GM23338 (cell line): Measurements from ENCODE around the gene TOR2A. TPM values are rescaled to one million over a fixed set of nuclear protein-coding genes. Genes with fewer than 3 reads are reported as not detected.

Experiments used
- ATAC-seq: fragments of 200-7000 bp; cut with Tn5 transposase; 3 replicates; pipeline ENCODE4 v1.9.1; 2020
- DNase-seq: peaks from one replicate; pipeline ENCODE4 v3.0.0-alpha.2; 2015; ENCODE audit warnings: low spot score
- H2AFZ ChIP-seq: fragments of 200-600 bp; sonication (generic); 2 replicates; pipeline ENCODE4 v1.8.0; 2016; ENCODE audit warnings: antibody characterized with exemption, mild to moderate bottlenecking, moderate library complexity
- H3F3A ChIP-seq: fragments of 200-600 bp; sonication (generic); replicated peaks from 2 replicates; pipeline ENCODE4 v1.8.0; 2017; ENCODE audit warnings: antibody characterized with exemption, mixed run types, low read depth
- H3K27ac ChIP-seq: fragments of 200-600 bp; sonication (generic); 2 replicates; pipeline ENCODE4 v1.6.1; 2016; ENCODE audit warnings: low read depth
- H3K27me3 ChIP-seq: fragments of 200-600 bp; sonication (generic); 2 replicates; pipeline ENCODE4 v1.8.0; 2016; ENCODE audit warnings: mild to moderate bottlenecking, mixed run types, moderate library complexity; ENCODE audit not compliant: insufficient read depth
- H3K36me3 ChIP-seq: fragments of 200-600 bp; sonication (generic); 2 replicates; pipeline ENCODE4 v1.8.0; 2016; ENCODE audit warnings: mild to moderate bottlenecking; ENCODE audit not compliant: insufficient read depth
- H3K4me1 ChIP-seq: fragments of 200-600 bp; sonication (generic); 2 replicates; pipeline ENCODE4 v1.8.0; 2016; ENCODE audit warnings: mild to moderate bottlenecking, moderate library complexity; ENCODE audit not compliant: insufficient read depth
- H3K4me2 ChIP-seq: fragments of 200-600 bp; sonication (generic); 2 replicates; pipeline ENCODE4 v1.7.1; 2017; ENCODE audit warnings: mixed run types
- H3K4me3 ChIP-seq: fragments of 200-600 bp; sonication (generic); 2 replicates; pipeline ENCODE4 v1.6.1; 2016; ENCODE audit warnings: mixed run types
- H3K79me2 ChIP-seq: fragments of 200-600 bp; sonication (generic); replicated peaks from 2 replicates; pipeline ENCODE4 v1.8.0; 2017; ENCODE audit warnings: mild to moderate bottlenecking; ENCODE audit not compliant: insufficient read depth
- H3K9me2 ChIP-seq: fragments of 200-600 bp; sonication (generic); 2 replicates; pipeline ENCODE4 v1.8.0; 2017; ENCODE audit not compliant: insufficient read depth
- H4K20me1 ChIP-seq: fragments of 200-600 bp; sonication (generic); replicated peaks from 2 replicates; pipeline ENCODE4 v1.8.0; 2017; ENCODE audit warnings: mild to moderate bottlenecking; ENCODE audit not compliant: insufficient read depth
- H3K27ac Mint-ChIP-seq: 2 replicates; pipeline ENCODE4 v1.8.0; 2020; ENCODE audit warnings: inconsistent platforms, mild to moderate bottlenecking, moderate library complexity, mixed read lengths
- H3K27me3 Mint-ChIP-seq: 3 replicates; pipeline ENCODE4 v1.8.0; 2022; ENCODE audit warnings: low read depth, mild to moderate bottlenecking, moderate library complexity, mixed read lengths, inconsistent platforms; ENCODE audit not compliant: insufficient read depth, poor library complexity
- H3K36me3 Mint-ChIP-seq: 3 replicates; pipeline ENCODE4 v1.8.0; 2021; ENCODE audit warnings: low read depth, mild to moderate bottlenecking, inconsistent platforms, moderate library complexity, mixed read lengths
- H3K4me1 Mint-ChIP-seq: 3 replicates; pipeline ENCODE4 v1.8.0; 2020; ENCODE audit warnings: mild to moderate bottlenecking, inconsistent platforms, mixed read lengths
- H3K4me3 Mint-ChIP-seq: 3 replicates; pipeline ENCODE4 v1.8.0; 2021; ENCODE audit warnings: moderate library complexity, mild to moderate bottlenecking, inconsistent platforms, mixed read lengths
- H3K9me3 Mint-ChIP-seq: 3 replicates; pipeline ENCODE4 v1.8.0; 2020; ENCODE audit warnings: moderate library complexity, mild to moderate bottlenecking, inconsistent platforms, mixed read lengths
- ETS1 ChIP-seq: IDR thresholded peaks from 2 replicates; pipeline ENCODE4 v1.6.1; 2016; ENCODE audit warnings: antibody characterized with exemption
- JUNB ChIP-seq: IDR thresholded peaks from one replicate; pipeline ENCODE4 v1.6.1; 2016; ENCODE audit warnings: antibody characterized with exemption; ENCODE audit not compliant: unreplicated experiment
- POLR2AphosphoS5 ChIP-seq: IDR thresholded peaks from 2 replicates; pipeline ENCODE4 v1.6.1; 2016; ENCODE audit warnings: antibody characterized with exemption, low read depth
- REST ChIP-seq: IDR thresholded peaks from one replicate; pipeline ENCODE4 v1.6.1; 2018; ENCODE audit warnings: antibody characterized with exemption; ENCODE audit not compliant: unreplicated experiment
- ZNF114 ChIP-seq: fragments of 250-450 bp; sonication (Bioruptor Pico); IDR thresholded peaks from 2 replicates; pipeline ENCODE4 v1.5.0; 2020; ENCODE audit warnings: mild to moderate bottlenecking, moderate library complexity
- polyA plus RNA-seq: library from polyadenylated mRNA; unstranded; fragments of >200 nt; fragmentation: Nextera tagmentation; extraction: Ambion mirVana; gene quantifications from 2 replicates; pipeline ENCODE4 v1.2.1, GENCODE V29; 2016
- total RNA-seq: library from RNA; depleted of rRNA; stranded (reverse); fragments of >200 nt; shearing (Covaris generic); gene quantifications from 2 replicates; pipeline ENCODE4 v1.2.3, GENCODE V29; 2014

The TOR2A gene
- total and polyA plus RNA-seq, 2 experiments from 2014 or later: 14.4 to 23.5 TPM

- Histone ChIP-seq H3K79me2 (no peaks in the 10 kb centered on the region), H3F3A (peaks cover 4% of the 10 kb centered on the region; the same call in 1 of the 2 replicates), H4K20me1 (no peaks in the 10 kb centered on the region), H3K36me3 (no peaks in the 10 kb centered on the region), H3K27me3 (no peaks in the 10 kb centered on the region), H3K4me2 (peak overlapping the region; percentile 85), H3K9me2 (no peaks in the 10 kb centered on the region), H3K4me1 (peaks cover 14% of the 10 kb centered on the region), H3K27ac (no peak overlapping the region; the same call in 1 of the 2 replicates), H2AFZ (peak overlapping the region; percentile 94), H3K4me3 (peak overlapping the region; percentile 82)
- H3K4me1 Mint-ChIP-seq: peaks cover 28% of the 10 kb centered on the region
- no peak for TF ChIP-seq JUNB
- TF ChIP-seq POLR2AphosphoS5: peak; percentile 55
- peak overlapping the region; percentile 76 for H3K4me3 Mint-ChIP-seq
- no peak overlapping the region; the same call in 1 of the 2 replicates for H3K27ac Mint-ChIP-seq
- H3K9me3 Mint-ChIP-seq: no peaks in the 10 kb centered on the region
- H3K27me3 Mint-ChIP-seq: peaks cover 18% of the 10 kb centered on the region
- ATAC-seq (peak; percentile 94), DNase-seq (peak; percentile 99)
- no peaks in the 10 kb centered on the region; the same call in 2 of the 3 replicates for H3K36me3 Mint-ChIP-seq
Observed at GRCh38 chr9:127770905-127771569, 35.9 kb upstream of the TOR2A start.

GRCh38 chr9:127770583-127770904 is 35.5 kb upstream of the TOR2A start:
- H3K27me3 Mint-ChIP-seq: peaks cover 18% of the 10 kb centered on the region
- H3K27ac ChIP-seq: no peak overlapping the region; the same call in 1 of the 2 replicates
- H3K4me1 ChIP-seq: peaks cover 14% of the 10 kb centered on the region
- H4K20me1 ChIP-seq: no peaks in the 10 kb centered on the region
- peak overlapping the region; percentile 94 for H2AFZ ChIP-seq
- no peaks in the 10 kb centered on the region for H3K9me3 Mint-ChIP-seq
- no peaks in the 10 kb centered on the region; the same call in 2 of the 3 replicates for H3K36me3 Mint-ChIP-seq
- no peaks in the 10 kb centered on the region for H3K36me3 ChIP-seq
- no peak overlapping the region for H3K27ac Mint-ChIP-seq
- peak overlapping the region; percentile 85 for H3K4me2 ChIP-seq
- peaks cover 4% of the 10 kb centered on the region; the same call in 1 of the 2 replicates for H3F3A ChIP-seq
- ATAC-seq (peak; percentile 5), DNase-seq (no peak)
- no peaks in the 10 kb centered on the region for H3K27me3 ChIP-seq
- no peaks in the 10 kb centered on the region for H3K79me2 ChIP-seq
- TF ChIP-seq REST (no peak), ZNF114 (CRISPR knock-in tag) (no peak), ETS1 (no peak)
- H3K9me2 ChIP-seq: no peaks in the 10 kb centered on the region
- peaks cover 28% of the 10 kb centered on the region for H3K4me1 Mint-ChIP-seq
- peak overlapping the region; percentile 76 for H3K4me3 Mint-ChIP-seq
- peak overlapping the region; percentile 82 for H3K4me3 ChIP-seq
